HepG2 (cell line): ENCODE results near the gene HOXD8. TPM values are rescaled to one million over a fixed set of nuclear protein-coding genes. Genes with fewer than 3 reads are reported as not detected.
A peak's percentile ranks its signal among the peaks of the same experiment; 100 is the strongest.

Source experiments
- CREM ChIP-seq, 2 experiments: sonication (generic) in 1 of 2; formaldehyde crosslinking in 1 of 2; IDR thresholded peaks; 2 replicates each; pipeline versions ENCODE4 v1.4.0 to v1.6.1; 2016 to 2020; ENCODE audit warnings: antibody characterized with exemption in 1 of 2, mild to moderate bottlenecking in 1 of 2, missing genetic modification reagents in 1 of 2
- EEA1 ChIP-seq: sonication (generic); formaldehyde crosslinking; IDR thresholded peaks from 2 replicates; pipeline ENCODE4 v1.5.1; 2020; ENCODE audit warnings: mild to moderate bottlenecking, missing genetic modification reagents, borderline replicate concordance
- FOSL2 ChIP-seq: sonication (generic); formaldehyde crosslinking; IDR thresholded peaks from 2 replicates; pipeline ENCODE4 v1.4.0; 2020; ENCODE audit warnings: missing genetic modification reagents
- FOXK2 ChIP-seq: fragments of 450-650 bp; IDR thresholded peaks from 2 replicates; pipeline ENCODE4 v1.6.1; 2016
- HOXA7 ChIP-seq: sonication (generic); formaldehyde crosslinking; IDR thresholded peaks from 2 replicates; pipeline ENCODE4 v1.8.1; 2022; ENCODE audit warnings: mild to moderate bottlenecking, missing genetic modification reagents, moderate library complexity
- KDM5A ChIP-seq: fragments of 200-600 bp; sonication (generic); IDR thresholded peaks from 2 replicates; pipeline ENCODE4 v1.7.0; 2018; ENCODE audit warnings: antibody characterized with exemption, mild to moderate bottlenecking, low read length, borderline replicate concordance
- NR2F1 ChIP-seq, 2 experiments: fragments of 450-650 bp in 1 of 2; formaldehyde crosslinking in 1 of 2; IDR thresholded peaks; 2 replicates each; pipeline versions ENCODE4 v1.5.0 to v1.6.1; 2016 to 2020; ENCODE audit warnings: mild to moderate bottlenecking in 1 of 2, missing compliant biosample characterization in 1 of 2, missing genetic modification reagents in 1 of 2, moderate library complexity in 1 of 2
- PTBP1 ChIP-seq: fragments of 200-400 bp; formaldehyde crosslinking; IDR thresholded peaks from 2 replicates; pipeline ENCODE4 v1.6.1; 2018; ENCODE audit warnings: low read length, low read depth; ENCODE audit not compliant: poor library complexity, severe bottlenecking
- REXO4 ChIP-seq: sonication (generic); formaldehyde crosslinking; IDR thresholded peaks from 2 replicates; pipeline ENCODE4 v1.8.0; 2022; ENCODE audit warnings: missing genetic modification reagents, mild to moderate bottlenecking, borderline replicate concordance
- RXRA ChIP-seq: sonication (generic); formaldehyde crosslinking; IDR thresholded peaks from 2 replicates; pipeline ENCODE4 v1.5.1; 2020; ENCODE audit warnings: missing genetic modification reagents
- SNRNP70 ChIP-seq: fragments of 200-400 bp; formaldehyde crosslinking; IDR thresholded peaks from 2 replicates; pipeline ENCODE4 v1.6.1; 2017; ENCODE audit warnings: mild to moderate bottlenecking, low read depth, low read length, moderate library complexity
- TCF7L2 ChIP-seq: IDR thresholded peaks from 2 replicates; pipeline ENCODE4 v1.6.1; 2011; ENCODE audit warnings: mild to moderate bottlenecking, low read depth, low read length, moderate library complexity
- ZBTB8A ChIP-seq: sonication (generic); formaldehyde crosslinking; IDR thresholded peaks from 2 replicates; pipeline ENCODE4 v1.4.0; 2020; ENCODE audit warnings: mild to moderate bottlenecking, low read depth, missing genetic modification reagents, borderline replicate concordance
- ZIK1 ChIP-seq: sonication (generic); formaldehyde crosslinking; IDR thresholded peaks from 2 replicates; pipeline ENCODE4 v1.5.0; 2020; ENCODE audit warnings: mild to moderate bottlenecking, low read depth, missing genetic modification reagents, borderline replicate concordance
- ZNF235 ChIP-seq: sonication (generic); formaldehyde crosslinking; IDR thresholded peaks from 2 replicates; pipeline ENCODE4 v1.8.1; 2023; ENCODE audit warnings: mild to moderate bottlenecking, missing genetic modification reagents, borderline replicate concordance
- ZNF646 ChIP-seq: sonication (generic); formaldehyde crosslinking; IDR thresholded peaks from 2 replicates; pipeline ENCODE4 v1.9.0; 2021; ENCODE audit warnings: mild to moderate bottlenecking, missing genetic modification reagents
- ZNF775 ChIP-seq: sonication (generic); formaldehyde crosslinking; IDR thresholded peaks from 2 replicates; pipeline ENCODE4 v1.4.0; 2020; ENCODE audit warnings: missing genetic modification reagents, mild to moderate bottlenecking, moderate library complexity, borderline replicate concordance
- ZSCAN22 ChIP-seq: sonication (generic); formaldehyde crosslinking; IDR thresholded peaks from 2 replicates; pipeline ENCODE4 v1.4.0; 2020; ENCODE audit warnings: mild to moderate bottlenecking, missing genetic modification reagents
- polyA plus RNA-seq, 8 experiments: library from polyadenylated mRNA; depleted of rRNA in 3 of 8; stranded (reverse) in 7 of 8; unstranded in 1 of 8; fragments of >200 nt; fragmentation: Illumina TruSeq in 4 of 8; extraction: Trizol in 4 of 8; gene quantifications; 2 replicates each; pipeline versions ENCODE4 v1.2.1 to v1.2.3, GENCODE V29; 2011 to 2016; ENCODE audit warnings: low read depth in 4 of 8, missing spikeins in 1 of 8, mixed read lengths in 1 of 8; ENCODE audit not compliant: insufficient read depth in 1 of 8
- total RNA-seq, 5 experiments: library from RNA; depleted of rRNA; stranded (reverse); fragments of >200 nt; fragmentation: Illumina TruSeq; extraction: Trizol; gene quantifications; 2 replicates each; pipeline ENCODE4 v1.2.3, GENCODE V29; 2016; ENCODE audit warnings: low read depth in 1 of 5
- TF ChIP-seq, protein P1 (sequence below): sonication (generic); formaldehyde crosslinking; IDR thresholded peaks from 2 replicates; pipeline ENCODE4 v1.5.0; 2020; ENCODE audit warnings: missing genetic modification reagents
- TF ChIP-seq, protein P2 (sequence below): sonication (generic); formaldehyde crosslinking; IDR thresholded peaks from 2 replicates; pipeline ENCODE4 v1.8.1; 2023; ENCODE audit warnings: mild to moderate bottlenecking, missing genetic modification reagents, borderline replicate concordance
- TF ChIP-seq, protein P3 (sequence below): IDR thresholded peaks from 2 replicates; pipeline ENCODE4 v1.6.1; 2018; ENCODE audit warnings: missing genetic modification reagents

HOXD8 gene
- total and polyA plus RNA-seq, 2 of the 13 experiments (the other 11 are each of a cell fraction or from before 2014, with no cell fraction given) = not detected

- TF ChIP-seq ZBTB8A (no peak), RXRA (CRISPR knock-in tag) (peak; percentile 73), ZNF646 (CRISPR knock-in tag) (no peak), PTBP1 (peak; percentile 77), EEA1 (CRISPR knock-in tag) (no peak), TCF7L2 (no peak), FOSL2 (peak; percentile 49), ZNF775 (CRISPR knock-in tag) (no peak), ZNF235 (CRISPR knock-in tag) (no peak), REXO4 (no peak), ZIK1 (CRISPR knock-in tag) (no peak), FOXK2 (no peak), KDM5A (no peak), SNRNP70 (no peak), ZSCAN22 (CRISPR knock-in tag) (no peak), HOXA7 (no peak), NR2F1 (CRISPR knock-in tag; IDR thresholded peaks at IDR 0.05) (no peak), CREM (IDR thresholded peaks at IDR 0.05) (no peak), CREM (CRISPR knock-in tag; IDR thresholded peaks at IDR 0.05) (no peak)
- TF ChIP-seq, protein P1, sequence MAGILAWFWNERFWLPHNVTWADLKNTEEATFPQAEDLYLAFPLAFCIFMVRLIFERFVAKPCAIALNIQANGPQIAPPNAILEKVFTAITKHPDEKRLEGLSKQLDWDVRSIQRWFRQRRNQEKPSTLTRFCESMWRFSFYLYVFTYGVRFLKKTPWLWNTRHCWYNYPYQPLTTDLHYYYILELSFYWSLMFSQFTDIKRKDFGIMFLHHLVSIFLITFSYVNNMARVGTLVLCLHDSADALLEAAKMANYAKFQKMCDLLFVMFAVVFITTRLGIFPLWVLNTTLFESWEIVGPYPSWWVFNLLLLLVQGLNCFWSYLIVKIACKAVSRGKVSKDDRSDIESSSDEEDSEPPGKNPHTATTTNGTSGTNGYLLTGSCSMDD = no peak
- TF ChIP-seq, protein P2, sequence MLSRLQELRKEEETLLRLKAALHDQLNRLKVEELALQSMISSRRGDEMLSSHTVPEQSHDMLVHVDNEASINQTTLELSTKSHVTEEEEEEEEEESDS (CRISPR knock-in tag) = no peak
- TF ChIP-seq, protein P3, sequence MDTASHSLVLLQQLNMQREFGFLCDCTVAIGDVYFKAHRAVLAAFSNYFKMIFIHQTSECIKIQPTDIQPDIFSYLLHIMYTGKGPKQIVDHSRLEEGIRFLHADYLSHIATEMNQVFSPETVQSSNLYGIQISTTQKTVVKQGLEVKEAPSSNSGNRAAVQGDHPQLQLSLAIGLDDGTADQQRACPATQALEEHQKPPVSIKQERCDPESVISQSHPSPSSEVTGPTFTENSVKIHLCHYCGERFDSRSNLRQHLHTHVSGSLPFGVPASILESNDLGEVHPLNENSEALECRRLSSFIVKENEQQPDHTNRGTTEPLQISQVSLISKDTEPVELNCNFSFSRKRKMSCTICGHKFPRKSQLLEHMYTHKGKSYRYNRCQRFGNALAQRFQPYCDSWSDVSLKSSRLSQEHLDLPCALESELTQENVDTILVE (CRISPR knock-in tag) = 0 out of 2 replicates have a peak, but pooled peaks have one; percentile 36
Measured at GRCh38 chr2:176140513-176141317, 11.2 kb downstream of the HOXD8 start (continued).
